Glutamatergic neuron (in vitro differentiated cells): ENCODE results near the gene CFAP52. TPM values are rescaled to one million over a fixed set of nuclear protein-coding genes. Genes with fewer than 3 reads are reported as not detected.

ENCODE experiments used
- DNase-seq: peaks from one replicate; pipeline ENCODE4 v3.0.0; 2022
- H3K27ac Mint-ChIP-seq: one replicate; pipeline ENCODE4 v1.8.0; 2020; ENCODE audit warnings: mild to moderate bottlenecking, mixed read lengths, inconsistent platforms; ENCODE audit not compliant: unreplicated experiment
- H3K27me3 Mint-ChIP-seq: one replicate; pipeline ENCODE4 v1.8.0; 2020; ENCODE audit warnings: mild to moderate bottlenecking, moderate library complexity, mixed read lengths, inconsistent platforms; ENCODE audit not compliant: unreplicated experiment
- H3K36me3 Mint-ChIP-seq: one replicate; pipeline ENCODE4 v1.8.0; 2020; ENCODE audit warnings: mild to moderate bottlenecking, mixed read lengths, inconsistent platforms; ENCODE audit not compliant: unreplicated experiment
- H3K4me1 Mint-ChIP-seq: one replicate; pipeline ENCODE4 v1.8.0; 2020; ENCODE audit warnings: mild to moderate bottlenecking, low read depth, mixed read lengths, inconsistent platforms; ENCODE audit not compliant: unreplicated experiment
- H3K4me3 Mint-ChIP-seq: one replicate; pipeline ENCODE4 v1.8.0; 2020; ENCODE audit warnings: mild to moderate bottlenecking, mixed read lengths, inconsistent platforms; ENCODE audit not compliant: unreplicated experiment
- H3K9me3 Mint-ChIP-seq: one replicate; pipeline ENCODE4 v1.8.0; 2020; ENCODE audit warnings: mild to moderate bottlenecking, moderate library complexity, mixed read lengths, inconsistent platforms; ENCODE audit not compliant: unreplicated experiment
- total RNA-seq: library from RNA; stranded (reverse); fragmentation: NEBNext Ultra II Directional; extraction: Animal tissue kit (Norgen Biotek cat#: 25700); gene quantifications from one replicate; pipeline ENCODE4 v1.2.1, GENCODE V29; 2021; ENCODE audit not compliant: unreplicated experiment
- TF ChIP-seq, protein P1 (sequence below): fragments of 200-600 bp; sonication (generic); IDR thresholded peaks from one replicate; pipeline ENCODE4 v1.5.0; 2021; ENCODE audit not compliant: partially characterized antibody, unreplicated experiment

Gene CFAP52
- total RNA-seq, 1 donor from 2014 or later, result not detected

GRCh38 chr17:9684955-9685621, 108.6 kb downstream of the CFAP52 start:
- Mint-ChIP-seq H3K27me3 (no peaks in the 10 kb centered on the region), H3K4me1 (no peaks in the 10 kb centered on the region), H3K4me3 (no peak overlapping the region), H3K27ac (no peak overlapping the region), H3K9me3 (no peaks in the 10 kb centered on the region), H3K36me3 (peaks cover 5% of the 10 kb centered on the region)
- TF ChIP-seq, protein P1, sequence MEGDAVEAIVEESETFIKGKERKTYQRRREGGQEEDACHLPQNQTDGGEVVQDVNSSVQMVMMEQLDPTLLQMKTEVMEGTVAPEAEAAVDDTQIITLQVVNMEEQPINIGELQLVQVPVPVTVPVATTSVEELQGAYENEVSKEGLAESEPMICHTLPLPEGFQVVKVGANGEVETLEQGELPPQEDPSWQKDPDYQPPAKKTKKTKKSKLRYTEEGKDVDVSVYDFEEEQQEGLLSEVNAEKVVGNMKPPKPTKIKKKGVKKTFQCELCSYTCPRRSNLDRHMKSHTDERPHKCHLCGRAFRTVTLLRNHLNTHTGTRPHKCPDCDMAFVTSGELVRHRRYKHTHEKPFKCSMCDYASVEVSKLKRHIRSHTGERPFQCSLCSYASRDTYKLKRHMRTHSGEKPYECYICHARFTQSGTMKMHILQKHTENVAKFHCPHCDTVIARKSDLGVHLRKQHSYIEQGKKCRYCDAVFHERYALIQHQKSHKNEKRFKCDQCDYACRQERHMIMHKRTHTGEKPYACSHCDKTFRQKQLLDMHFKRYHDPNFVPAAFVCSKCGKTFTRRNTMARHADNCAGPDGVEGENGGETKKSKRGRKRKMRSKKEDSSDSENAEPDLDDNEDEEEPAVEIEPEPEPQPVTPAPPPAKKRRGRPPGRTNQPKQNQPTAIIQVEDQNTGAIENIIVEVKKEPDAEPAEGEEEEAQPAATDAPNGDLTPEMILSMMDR, result no peak
- DNase-seq, result no peak

Other genes starting within 250 kb of the CFAP52 start
- gene STX8, start 822 bp upstream of the CFAP52 start, total RNA-seq, result 61.0 TPM
- 0.22 TPM for gene USP43, start 68.9 kb downstream of the CFAP52 start, total RNA-seq
- gene DHRS7C, start 214.9 kb downstream of the CFAP52 start, total RNA-seq, result not detected
- not detected for gene GSG1L2, start 245.4 kb downstream of the CFAP52 start, total RNA-seq
- gene GLP2R, start 249.3 kb downstream of the CFAP52 start, total RNA-seq, result not detected